Astrocyte (in vitro differentiated cells and primary cell): Measurements from ENCODE around the gene PTPN4.

ENCODE experiments used
- EZH2 ChIP-seq: IDR thresholded peaks from 2 replicates; pipeline ENCODE4 v1.6.1; 2012; ENCODE audit warnings: mild to moderate bottlenecking, low read length, inconsistent platforms; ENCODE audit not compliant: insufficient read depth
- TF ChIP-seq, protein P1 (sequence below): IDR thresholded peaks from 2 replicates; pipeline ENCODE4 v1.5.1; 2011; ENCODE audit warnings: low read depth, mild to moderate bottlenecking, inconsistent platforms, low read length, moderate library complexity; ENCODE audit not compliant: insufficient read depth

DNA sequence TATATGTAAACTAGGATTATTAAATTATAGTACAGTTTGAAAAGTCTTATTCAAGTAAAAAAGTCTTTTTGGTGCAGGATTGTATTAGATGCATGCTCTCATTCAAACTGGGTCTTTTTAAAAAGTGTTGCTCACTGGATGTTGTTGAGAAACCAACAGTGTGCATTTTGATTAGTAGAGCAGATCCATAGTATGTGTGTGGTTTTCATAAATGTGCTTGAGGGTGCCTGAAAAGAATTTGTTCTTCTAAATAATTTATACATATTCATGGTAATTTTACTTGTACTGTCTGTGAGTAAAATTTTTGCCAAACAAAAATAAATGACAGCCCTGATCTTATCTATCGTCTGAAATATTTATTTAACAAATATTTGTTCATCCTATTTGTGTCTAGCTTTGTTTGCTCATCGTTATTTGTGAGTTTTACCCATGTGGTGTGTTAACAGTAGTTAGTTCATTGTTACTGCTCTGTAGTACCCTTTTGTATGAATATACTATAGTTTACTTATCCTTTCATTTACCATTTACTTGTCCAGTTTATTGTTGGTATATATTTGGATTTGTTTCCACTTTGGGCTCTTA, 50.4 kb downstream of the PTPN4 start:
- TF ChIP-seq, protein P1, sequence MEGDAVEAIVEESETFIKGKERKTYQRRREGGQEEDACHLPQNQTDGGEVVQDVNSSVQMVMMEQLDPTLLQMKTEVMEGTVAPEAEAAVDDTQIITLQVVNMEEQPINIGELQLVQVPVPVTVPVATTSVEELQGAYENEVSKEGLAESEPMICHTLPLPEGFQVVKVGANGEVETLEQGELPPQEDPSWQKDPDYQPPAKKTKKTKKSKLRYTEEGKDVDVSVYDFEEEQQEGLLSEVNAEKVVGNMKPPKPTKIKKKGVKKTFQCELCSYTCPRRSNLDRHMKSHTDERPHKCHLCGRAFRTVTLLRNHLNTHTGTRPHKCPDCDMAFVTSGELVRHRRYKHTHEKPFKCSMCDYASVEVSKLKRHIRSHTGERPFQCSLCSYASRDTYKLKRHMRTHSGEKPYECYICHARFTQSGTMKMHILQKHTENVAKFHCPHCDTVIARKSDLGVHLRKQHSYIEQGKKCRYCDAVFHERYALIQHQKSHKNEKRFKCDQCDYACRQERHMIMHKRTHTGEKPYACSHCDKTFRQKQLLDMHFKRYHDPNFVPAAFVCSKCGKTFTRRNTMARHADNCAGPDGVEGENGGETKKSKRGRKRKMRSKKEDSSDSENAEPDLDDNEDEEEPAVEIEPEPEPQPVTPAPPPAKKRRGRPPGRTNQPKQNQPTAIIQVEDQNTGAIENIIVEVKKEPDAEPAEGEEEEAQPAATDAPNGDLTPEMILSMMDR: no peak
- TF ChIP-seq EZH2: no peak
